ENCODE results near the gene HUNK.
A peak's percentile ranks its signal among the peaks of the same experiment; 100 is the strongest.

Gene HUNK

DNA sequence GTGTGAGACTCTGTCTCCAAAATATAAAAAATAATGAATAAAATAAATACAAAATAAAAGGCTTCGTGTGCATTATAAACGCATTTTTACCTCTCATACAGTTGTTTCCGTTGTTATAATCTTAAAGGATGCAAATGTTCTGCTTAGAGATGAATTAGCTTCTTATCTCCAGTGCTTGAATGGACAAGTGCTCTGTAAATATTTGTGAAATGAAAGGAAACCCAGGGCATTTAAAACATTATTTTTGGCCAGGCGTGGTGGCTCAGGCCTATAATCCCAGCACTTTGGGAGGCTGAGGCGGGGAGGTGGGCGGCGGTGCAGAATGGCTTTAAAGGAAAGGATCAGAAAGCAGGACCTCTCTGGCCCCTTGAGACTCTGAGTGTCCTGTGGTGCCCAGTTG, 94.5 kb downstream of the HUNK start:
- TF ChIP-seq, protein P1, sequence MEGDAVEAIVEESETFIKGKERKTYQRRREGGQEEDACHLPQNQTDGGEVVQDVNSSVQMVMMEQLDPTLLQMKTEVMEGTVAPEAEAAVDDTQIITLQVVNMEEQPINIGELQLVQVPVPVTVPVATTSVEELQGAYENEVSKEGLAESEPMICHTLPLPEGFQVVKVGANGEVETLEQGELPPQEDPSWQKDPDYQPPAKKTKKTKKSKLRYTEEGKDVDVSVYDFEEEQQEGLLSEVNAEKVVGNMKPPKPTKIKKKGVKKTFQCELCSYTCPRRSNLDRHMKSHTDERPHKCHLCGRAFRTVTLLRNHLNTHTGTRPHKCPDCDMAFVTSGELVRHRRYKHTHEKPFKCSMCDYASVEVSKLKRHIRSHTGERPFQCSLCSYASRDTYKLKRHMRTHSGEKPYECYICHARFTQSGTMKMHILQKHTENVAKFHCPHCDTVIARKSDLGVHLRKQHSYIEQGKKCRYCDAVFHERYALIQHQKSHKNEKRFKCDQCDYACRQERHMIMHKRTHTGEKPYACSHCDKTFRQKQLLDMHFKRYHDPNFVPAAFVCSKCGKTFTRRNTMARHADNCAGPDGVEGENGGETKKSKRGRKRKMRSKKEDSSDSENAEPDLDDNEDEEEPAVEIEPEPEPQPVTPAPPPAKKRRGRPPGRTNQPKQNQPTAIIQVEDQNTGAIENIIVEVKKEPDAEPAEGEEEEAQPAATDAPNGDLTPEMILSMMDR (IDR thresholded peaks at IDR 0.05; ENCODE audit: insufficient read depth, low read depth, low read length, missing control alignments) = no peak
- H3K4me3 ChIP-seq (ENCODE audit: low read depth, low read length) = no peak overlapping the region
- DNase-seq (ENCODE audit: low read depth) = no peak

DNA sequence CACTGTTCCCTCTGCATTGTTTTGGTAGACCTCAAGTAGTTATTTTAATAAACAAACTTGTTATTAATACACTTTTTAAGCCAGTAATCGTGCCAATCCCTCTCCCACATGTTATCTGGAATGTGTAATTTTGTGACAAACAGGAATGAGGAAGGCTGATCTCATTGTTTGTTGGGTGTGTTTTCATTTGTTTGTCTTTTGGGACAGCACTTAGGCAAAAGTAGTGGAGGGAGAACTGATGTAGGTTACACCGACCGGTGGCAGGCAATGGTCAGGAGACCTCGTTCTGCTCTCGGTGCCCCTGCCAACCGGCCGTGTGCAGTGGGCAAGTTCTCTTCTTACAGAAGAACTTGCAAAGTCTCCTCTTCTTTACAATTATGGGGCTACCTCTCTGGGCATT, 99.8 kb downstream of the HUNK start:
- TF ChIP-seq, protein P1 (IDR thresholded peaks at IDR 0.05; ENCODE audit: insufficient read depth, low read depth, low read length, missing control alignments) = no peak
- H3K4me3 ChIP-seq (ENCODE audit: low read depth, low read length) = no peak overlapping the region
- DNase-seq (ENCODE audit: low read depth) = no peak

DNA sequence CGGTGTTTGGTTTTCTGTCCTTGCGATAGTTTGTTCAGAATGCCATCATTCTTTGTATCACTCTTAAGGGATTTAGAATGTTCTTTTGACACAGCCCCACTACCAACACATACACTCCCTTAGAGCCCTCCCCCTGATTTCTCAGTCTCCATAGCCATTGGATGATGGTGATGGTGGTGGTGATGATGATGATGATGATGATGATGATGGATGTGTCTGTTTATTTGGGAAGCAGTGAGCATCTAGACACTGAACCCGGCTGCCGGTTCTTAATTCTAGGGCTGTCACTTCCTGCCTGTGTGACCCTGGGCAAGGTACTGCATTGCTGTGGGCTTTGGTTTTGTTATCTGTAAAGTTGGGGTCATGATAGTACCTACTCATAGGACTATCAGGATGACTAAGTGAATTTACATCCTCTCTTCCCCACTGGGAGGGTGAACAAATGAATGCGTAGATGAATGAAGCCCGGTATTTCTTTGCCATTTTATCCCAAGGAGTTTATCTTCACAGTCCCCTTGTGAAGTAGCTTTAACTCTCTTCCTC, 100.7 kb downstream of the HUNK start:
- DNase-seq (ENCODE audit: low read depth) = no peak
- no peak overlapping the region for H3K4me3 ChIP-seq (ENCODE audit: low read depth, low read length)
- TF ChIP-seq, protein P1 (IDR thresholded peaks at IDR 0.05; ENCODE audit: insufficient read depth, low read depth, low read length, missing control alignments) = no peak

DNA sequence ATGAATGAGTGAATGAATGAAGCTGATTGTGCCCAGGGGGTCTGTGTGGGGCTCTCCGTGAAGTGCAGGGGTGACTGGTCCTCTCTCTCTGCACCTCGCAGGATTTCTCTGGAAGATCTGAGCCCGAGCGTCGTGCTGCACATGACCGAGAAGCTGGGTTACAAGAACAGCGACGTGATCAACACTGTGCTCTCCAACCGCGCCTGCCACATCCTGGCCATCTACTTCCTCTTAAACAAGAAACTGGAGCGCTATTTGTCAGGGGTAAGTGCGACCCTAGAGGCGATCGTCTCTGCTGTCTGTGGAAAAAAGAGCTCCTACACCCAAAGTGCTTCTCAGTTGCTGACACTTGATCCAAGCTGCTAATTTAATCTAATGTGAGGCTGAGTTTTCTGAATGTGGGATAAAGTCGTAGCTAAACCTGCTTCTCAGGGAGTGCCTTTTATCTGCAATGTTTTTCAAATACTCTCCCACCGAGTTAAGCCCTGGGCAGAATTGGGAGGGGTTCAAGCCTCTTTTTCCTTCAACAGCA, 101.7 kb downstream of the HUNK start:
- TF ChIP-seq, protein P1 (IDR thresholded peaks at IDR 0.05; ENCODE audit: insufficient read depth, low read depth, low read length, missing control alignments) = no peak
- H3K4me3 ChIP-seq (ENCODE audit: low read depth, low read length) = no peak overlapping the region
- peak; percentile 23 for DNase-seq (ENCODE audit: low read depth)

DNA sequence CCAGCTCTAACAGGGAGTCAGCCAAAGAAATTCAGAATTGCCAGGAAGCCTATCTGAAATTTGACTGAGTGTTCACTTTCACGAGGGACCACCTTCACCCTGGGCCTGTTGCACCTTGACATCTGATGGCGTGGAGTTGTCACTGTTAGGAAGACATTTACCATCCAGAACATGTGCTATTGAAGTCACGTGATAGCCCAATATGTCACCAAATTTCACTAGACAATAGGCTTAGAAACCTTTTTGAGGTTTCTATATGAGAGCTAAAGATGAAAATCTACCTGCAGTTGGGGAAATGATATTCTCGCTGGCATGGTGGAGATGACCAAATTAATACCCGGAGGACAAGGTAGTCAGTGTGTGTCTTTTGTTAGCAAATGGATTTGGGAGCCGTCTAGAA, 102.7 kb downstream of the HUNK start:
- no peak overlapping the region for H3K4me3 ChIP-seq (ENCODE audit: low read depth, low read length)
- TF ChIP-seq, protein P1 (IDR thresholded peaks at IDR 0.05; ENCODE audit: insufficient read depth, low read depth, low read length, missing control alignments) = no peak
- DNase-seq (ENCODE audit: low read depth) = no peak

DNA sequence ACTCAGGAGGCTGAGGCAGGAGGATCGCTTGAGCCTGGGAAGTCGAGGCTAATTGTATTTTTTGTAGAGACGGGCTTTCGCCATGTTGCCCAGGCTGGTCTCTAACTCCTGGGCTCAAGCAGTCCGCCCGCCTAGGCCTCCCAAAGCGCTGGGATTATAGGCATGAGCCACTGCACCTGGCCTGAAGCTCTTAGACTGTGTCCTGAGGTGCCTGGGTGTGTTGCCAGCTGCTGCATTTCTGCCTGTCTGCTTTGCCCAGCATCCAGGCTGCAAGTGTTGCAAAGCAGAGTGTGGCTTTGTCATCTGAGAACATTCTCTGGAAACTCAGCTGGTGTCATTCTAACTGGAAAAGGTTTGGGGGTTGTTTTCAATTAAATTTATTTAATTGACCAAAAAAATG, 105.0 kb downstream of the HUNK start:
- H3K4me3 ChIP-seq (ENCODE audit: low read depth, low read length) = no peak overlapping the region
- TF ChIP-seq, protein P1 (IDR thresholded peaks at IDR 0.05; ENCODE audit: insufficient read depth, low read depth, low read length, missing control alignments) = no peak
- DNase-seq (ENCODE audit: low read depth) = no peak

DNA sequence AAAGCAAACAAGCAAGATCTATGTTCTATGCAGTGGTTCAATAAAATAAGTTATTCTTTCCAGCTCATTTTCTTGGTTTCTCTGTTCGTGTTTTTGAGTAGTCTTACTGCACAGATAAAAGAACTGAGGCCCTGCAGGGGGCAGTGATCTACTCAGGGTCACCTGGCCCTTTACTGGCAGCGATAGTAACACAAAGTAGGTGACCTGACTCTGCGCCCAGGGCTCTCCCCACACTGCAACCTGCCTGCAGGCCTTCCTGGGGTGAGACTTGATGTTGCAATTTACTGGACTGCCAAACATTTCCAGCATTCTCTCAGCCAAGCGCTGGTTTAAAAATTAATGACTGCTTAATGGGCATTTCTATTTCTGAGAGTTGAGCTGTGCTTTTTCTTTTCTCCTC, 110.3 kb downstream of the HUNK start:
- DNase-seq (ENCODE audit: low read depth) = no peak
- H3K4me3 ChIP-seq (ENCODE audit: low read depth, low read length) = no peak overlapping the region
- TF ChIP-seq, protein P1 (IDR thresholded peaks at IDR 0.05; ENCODE audit: insufficient read depth, low read depth, low read length, missing control alignments) = no peak

All from GM12865 (cell line).